HG03378 (cell line): ENCODE measurements around the gene GXYLT1.
"Not testable (repeated sequence)": the region's sequence is repeated elsewhere in the genome, so short reads cannot be mapped to it uniquely, and the experiment has no call there.

Experiments used
- ATAC-seq: cut with Tn5 transposase; IDR thresholded peaks from one replicate; pipeline ENCODE4 v1.9.1; 2021; ENCODE audit warnings: mild to moderate bottlenecking, moderate library complexity; ENCODE audit not compliant: unreplicated experiment

Gene GXYLT1, protein sequence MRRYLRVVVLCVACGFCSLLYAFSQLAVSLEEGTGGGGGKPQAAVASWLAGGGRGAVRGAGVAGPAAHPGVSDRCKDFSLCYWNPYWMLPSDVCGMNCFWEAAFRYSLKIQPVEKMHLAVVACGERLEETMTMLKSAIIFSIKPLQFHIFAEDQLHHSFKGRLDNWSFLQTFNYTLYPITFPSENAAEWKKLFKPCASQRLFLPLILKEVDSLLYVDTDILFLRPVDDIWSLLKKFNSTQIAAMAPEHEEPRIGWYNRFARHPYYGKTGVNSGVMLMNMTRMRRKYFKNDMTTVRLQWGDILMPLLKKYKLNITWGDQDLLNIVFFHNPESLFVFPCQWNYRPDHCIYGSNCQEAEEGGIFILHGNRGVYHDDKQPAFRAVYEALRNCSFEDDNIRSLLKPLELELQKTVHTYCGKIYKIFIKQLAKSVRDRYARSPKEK

DNA sequence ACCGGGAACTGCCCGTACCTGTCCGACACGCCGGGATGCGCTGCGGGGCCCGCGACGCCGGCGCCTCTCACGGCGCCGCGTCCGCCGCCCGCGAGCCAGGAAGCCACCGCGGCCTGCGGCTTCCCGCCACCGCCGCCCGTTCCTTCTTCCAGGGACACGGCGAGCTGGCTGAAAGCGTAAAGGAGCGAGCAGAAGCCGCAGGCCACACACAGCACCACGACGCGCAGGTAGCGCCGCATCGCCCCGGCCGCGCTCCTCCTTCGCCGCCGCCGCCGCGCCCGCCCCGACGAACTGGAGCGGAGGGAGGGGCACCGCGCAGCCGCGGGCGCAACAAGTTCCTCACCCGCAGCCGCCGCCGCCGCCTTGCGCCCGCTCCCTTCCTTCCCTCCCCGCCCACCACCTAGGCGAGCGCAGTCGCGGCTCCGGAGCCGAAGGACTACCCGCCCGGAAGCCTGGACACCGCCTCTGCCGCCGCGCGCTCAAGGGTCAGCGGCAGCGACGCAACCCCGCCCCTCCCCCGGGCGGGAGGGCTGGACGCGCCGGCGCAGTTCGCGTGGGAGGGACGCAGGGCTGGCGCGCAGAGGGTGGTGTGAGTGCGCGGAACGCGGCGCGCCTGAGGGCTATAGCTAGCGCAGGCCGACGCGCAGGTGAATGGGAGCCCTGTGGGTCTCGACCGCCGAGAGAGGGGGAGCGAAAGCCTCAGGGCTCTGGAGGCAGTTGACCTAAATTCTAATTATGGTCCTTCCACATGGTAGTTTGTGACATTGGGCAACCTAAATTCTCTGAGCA is at the start of gene GXYLT1:
Gene GXYLT1 (minus strand): TSS at position 467 of the 789 bp plus-strand sequence. CDS start 228 bp downstream, at position 239.
- ATAC-seq = peak; percentile 81

GRCh38 chr12:42192686-42193085 is 48.0 kb upstream of the GXYLT1 start:
- ATAC-seq = no peak

DNA sequence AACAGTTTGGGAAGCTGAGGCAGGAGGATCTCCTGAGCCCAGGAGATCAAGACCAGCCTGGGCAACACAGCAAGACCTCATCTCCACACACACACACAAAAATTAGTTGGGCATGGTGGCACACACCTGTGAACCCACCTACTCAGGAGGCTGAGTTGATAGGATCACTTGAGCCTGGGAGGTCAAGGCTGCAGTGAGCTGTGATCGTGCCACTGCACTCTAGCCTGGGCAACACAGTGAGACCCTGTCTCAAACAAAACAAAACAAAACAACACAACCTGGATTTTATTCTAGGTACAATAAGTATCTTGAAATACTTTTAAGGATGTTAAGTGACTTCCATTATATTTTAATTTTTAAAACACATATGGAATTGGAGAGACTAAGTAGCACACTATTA is 47.6 kb upstream of the GXYLT1 start:
- ATAC-seq = no peak

GRCh38 chr12:42190376-42190775 is 45.7 kb upstream of the GXYLT1 start:
- ATAC-seq = no peak

- ATAC-seq = not testable (repeated sequence)
These were observed 43.6 kb upstream of the GXYLT1 start for GRCh38 chr12:42188275-42188674.

GRCh38 chr12:42187799-42188198 is 43.1 kb upstream of the GXYLT1 start:
- no peak for ATAC-seq

DNA sequence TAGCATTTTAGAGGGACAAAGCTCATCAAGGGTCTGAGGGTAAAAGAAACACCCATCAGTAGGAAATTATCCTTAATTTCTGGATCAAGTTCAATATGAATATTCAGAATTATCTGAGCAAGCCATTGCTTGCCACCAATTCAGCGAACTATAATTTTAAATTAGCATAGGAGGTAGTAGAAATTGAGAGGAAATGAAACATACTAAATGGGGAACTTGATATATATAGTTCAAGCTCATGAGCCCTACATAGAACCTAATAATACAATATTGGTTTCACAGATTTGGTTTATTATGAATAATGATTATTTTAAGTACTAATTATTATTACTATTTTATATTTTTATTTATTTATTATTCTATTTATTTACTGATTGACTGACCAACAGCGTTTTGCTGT is 42.1 kb upstream of the GXYLT1 start:
- ATAC-seq = no peak

DNA sequence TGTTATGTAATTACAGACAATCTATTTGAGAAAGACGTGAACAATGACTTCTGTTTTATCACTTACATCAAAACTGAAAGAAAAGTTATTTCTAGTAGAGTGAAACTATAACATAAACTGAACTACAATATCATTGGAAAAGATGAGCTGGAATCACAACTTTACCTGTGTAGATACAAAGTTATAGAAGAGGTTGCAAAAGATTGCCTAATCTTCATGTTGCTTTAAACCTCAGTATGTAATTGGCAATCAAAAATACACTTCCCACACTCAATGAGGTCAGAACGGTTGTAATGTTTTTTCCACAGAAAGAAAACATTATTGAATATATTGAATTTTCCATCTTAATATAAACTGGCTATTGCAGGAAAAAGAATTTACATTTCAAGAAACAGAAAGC is 37.7 kb upstream of the GXYLT1 start:
- no peak for ATAC-seq

- ATAC-seq = no peak
These were observed 36.4 kb upstream of the GXYLT1 start for GRCh38 chr12:42180990-42181596.

GRCh38 chr12:42178101-42178500 is 33.4 kb upstream of the GXYLT1 start:
- ATAC-seq = no peak

- ATAC-seq = no peak
These were observed 30.3 kb upstream of the GXYLT1 start for GRCh38 chr12:42174978-42175377.

GRCh38 chr12:42173961-42174521 is 29.4 kb upstream of the GXYLT1 start:
- no peak for ATAC-seq

DNA sequence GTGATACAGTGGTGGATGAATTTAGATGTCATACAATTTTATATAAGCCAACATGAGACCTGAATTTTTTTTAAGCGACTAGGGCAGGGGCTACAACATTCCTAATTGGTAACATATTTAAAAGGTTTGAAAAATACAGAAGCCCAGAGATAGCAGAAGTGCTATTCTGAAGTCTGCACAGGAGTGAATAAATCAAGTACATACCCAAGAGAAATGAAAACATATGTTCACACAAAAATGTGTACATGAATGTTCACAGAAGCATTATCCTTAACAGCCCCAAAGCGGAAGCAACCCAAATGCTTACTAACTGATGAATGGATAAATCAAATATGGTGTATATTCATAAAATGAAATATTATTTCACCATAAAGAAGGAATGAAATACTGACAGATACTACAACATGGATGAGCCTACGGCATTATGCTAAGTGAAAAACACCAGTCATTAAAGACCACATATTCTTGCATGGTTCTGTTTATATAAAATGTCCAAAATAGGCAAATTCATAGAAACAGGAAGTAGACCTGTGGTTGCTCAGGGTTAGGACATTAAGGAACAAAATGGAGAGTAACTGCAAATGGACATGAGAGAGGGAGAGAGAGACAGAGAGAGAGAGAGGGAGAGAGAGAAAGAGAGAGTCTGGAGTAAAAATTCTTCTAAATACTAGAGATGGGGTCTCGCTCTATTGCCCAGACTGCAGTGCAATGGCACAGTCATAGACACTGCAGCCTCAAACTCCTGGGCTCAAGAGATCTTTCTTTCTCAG is 28.0 kb upstream of the GXYLT1 start:
- ATAC-seq = no peak

GRCh38 chr12:42167711-42168110 is 23.0 kb upstream of the GXYLT1 start:
- ATAC-seq = no peak

- ATAC-seq = no peak
These were observed 21.8 kb upstream of the GXYLT1 start for GRCh38 chr12:42166501-42166900.

DNA sequence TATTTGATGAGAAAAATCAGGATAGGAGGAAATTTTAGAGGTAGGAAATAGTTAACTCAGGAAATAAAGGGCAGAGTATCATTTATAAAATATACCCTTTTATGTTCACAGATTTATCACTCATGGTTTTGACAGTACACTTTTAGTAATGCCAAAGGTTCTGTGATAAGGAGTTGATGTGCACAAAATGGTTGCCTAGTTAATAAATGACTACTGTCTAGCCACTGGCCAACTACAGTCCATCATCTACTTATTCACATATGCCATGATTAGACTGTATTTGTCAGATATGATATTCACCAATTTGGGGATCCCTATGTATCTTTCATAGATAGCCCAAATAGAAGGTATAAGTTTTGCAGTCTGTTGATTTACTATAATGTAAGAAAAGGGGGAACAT is 19.2 kb upstream of the GXYLT1 start:
- ATAC-seq = no peak

DNA sequence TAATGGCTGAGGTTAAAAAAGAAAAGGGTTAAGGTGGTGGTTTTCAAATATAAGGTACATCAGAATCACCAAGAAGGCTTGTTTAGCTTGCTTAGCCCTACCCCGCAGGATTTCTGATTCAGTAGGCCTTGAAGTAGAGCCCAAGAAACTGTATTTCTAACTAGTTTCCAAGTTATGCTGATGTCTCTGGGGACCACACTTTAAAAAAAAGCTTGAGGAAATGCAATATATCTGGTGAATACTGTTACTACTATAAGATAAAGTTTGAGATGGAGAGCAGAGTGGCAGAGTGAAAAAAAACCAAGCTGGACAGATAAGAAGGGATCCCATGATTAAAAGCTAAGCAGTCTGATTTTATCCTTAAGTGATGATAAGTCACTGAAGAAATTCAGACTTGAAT is 18.3 kb upstream of the GXYLT1 start:
- ATAC-seq = no peak

DNA sequence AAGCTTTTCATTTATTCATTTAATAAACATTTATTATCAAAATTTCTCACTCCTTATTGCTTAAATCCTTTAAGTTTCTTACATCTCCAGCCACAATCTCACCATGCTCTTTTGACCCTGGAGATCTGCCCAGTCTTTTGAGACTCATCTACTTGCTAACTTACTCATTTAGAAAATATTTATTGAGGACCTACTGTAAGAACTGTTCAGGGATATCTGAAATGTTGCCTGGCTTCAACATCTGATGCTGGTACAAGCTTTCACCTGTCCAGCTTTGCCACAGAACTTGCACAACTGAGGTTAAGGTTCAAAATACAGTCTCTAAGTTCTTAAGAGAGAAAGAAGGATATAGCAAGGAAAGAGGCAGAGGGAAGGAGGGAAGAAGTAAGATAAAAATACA is 17.5 kb upstream of the GXYLT1 start:
- no peak for ATAC-seq

- ATAC-seq = no peak
These were observed 16.9 kb upstream of the GXYLT1 start for GRCh38 chr12:42161529-42161928.

DNA sequence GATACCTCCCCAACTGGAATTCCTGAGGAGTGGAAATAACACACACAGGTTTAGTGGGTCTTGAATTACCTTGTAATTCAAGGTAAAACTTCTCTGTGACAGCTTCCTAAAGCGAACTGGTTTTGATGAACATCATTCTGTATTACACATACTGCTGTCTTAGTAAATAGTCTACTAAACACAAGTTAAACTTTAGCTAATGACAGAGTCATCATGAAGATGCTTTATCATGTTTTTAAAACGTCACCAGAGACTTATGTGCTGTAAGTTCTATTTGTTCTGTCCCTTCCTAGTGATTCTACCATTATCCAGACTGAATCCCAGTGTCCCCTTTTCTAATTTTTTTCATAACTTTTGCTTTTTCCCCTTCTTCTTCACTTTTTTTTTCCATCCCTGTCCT is 11.6 kb upstream of the GXYLT1 start:
- ATAC-seq = no peak
